GM23338 (cell line): ENCODE results near the gene STING1. TPM values are rescaled to one million over a fixed set of nuclear protein-coding genes. Genes with fewer than 3 reads are reported as not detected.

Experiments
- ATAC-seq: fragments of 200-7000 bp; cut with Tn5 transposase; 3 replicates; pipeline ENCODE4 v1.9.1; 2020
- DNase-seq: peaks from one replicate; pipeline ENCODE4 v3.0.0-alpha.2; 2015; ENCODE audit warnings: low spot score
- H2AFZ ChIP-seq: fragments of 200-600 bp; sonication (generic); 2 replicates; pipeline ENCODE4 v1.8.0; 2016; ENCODE audit warnings: antibody characterized with exemption, mild to moderate bottlenecking, moderate library complexity
- H3F3A ChIP-seq: fragments of 200-600 bp; sonication (generic); replicated peaks from 2 replicates; pipeline ENCODE4 v1.8.0; 2017; ENCODE audit warnings: antibody characterized with exemption, mixed run types, low read depth
- H3K27ac ChIP-seq: fragments of 200-600 bp; sonication (generic); 2 replicates; pipeline ENCODE4 v1.6.1; 2016; ENCODE audit warnings: low read depth
- H3K27me3 ChIP-seq: fragments of 200-600 bp; sonication (generic); 2 replicates; pipeline ENCODE4 v1.8.0; 2016; ENCODE audit warnings: mild to moderate bottlenecking, mixed run types, moderate library complexity; ENCODE audit not compliant: insufficient read depth
- H3K36me3 ChIP-seq: fragments of 200-600 bp; sonication (generic); 2 replicates; pipeline ENCODE4 v1.8.0; 2016; ENCODE audit warnings: mild to moderate bottlenecking; ENCODE audit not compliant: insufficient read depth
- H3K4me1 ChIP-seq: fragments of 200-600 bp; sonication (generic); 2 replicates; pipeline ENCODE4 v1.8.0; 2016; ENCODE audit warnings: mild to moderate bottlenecking, moderate library complexity; ENCODE audit not compliant: insufficient read depth
- H3K4me2 ChIP-seq: fragments of 200-600 bp; sonication (generic); 2 replicates; pipeline ENCODE4 v1.7.1; 2017; ENCODE audit warnings: mixed run types
- H3K4me3 ChIP-seq: fragments of 200-600 bp; sonication (generic); 2 replicates; pipeline ENCODE4 v1.6.1; 2016; ENCODE audit warnings: mixed run types
- H3K79me2 ChIP-seq: fragments of 200-600 bp; sonication (generic); replicated peaks from 2 replicates; pipeline ENCODE4 v1.8.0; 2017; ENCODE audit warnings: mild to moderate bottlenecking; ENCODE audit not compliant: insufficient read depth
- H3K9me2 ChIP-seq: fragments of 200-600 bp; sonication (generic); 2 replicates; pipeline ENCODE4 v1.8.0; 2017; ENCODE audit not compliant: insufficient read depth
- H4K20me1 ChIP-seq: fragments of 200-600 bp; sonication (generic); replicated peaks from 2 replicates; pipeline ENCODE4 v1.8.0; 2017; ENCODE audit warnings: mild to moderate bottlenecking; ENCODE audit not compliant: insufficient read depth
- H3K27ac Mint-ChIP-seq: 2 replicates; pipeline ENCODE4 v1.8.0; 2020; ENCODE audit warnings: inconsistent platforms, mild to moderate bottlenecking, moderate library complexity, mixed read lengths
- H3K27me3 Mint-ChIP-seq: 3 replicates; pipeline ENCODE4 v1.8.0; 2022; ENCODE audit warnings: low read depth, mild to moderate bottlenecking, moderate library complexity, mixed read lengths, inconsistent platforms; ENCODE audit not compliant: insufficient read depth, poor library complexity
- H3K36me3 Mint-ChIP-seq: 3 replicates; pipeline ENCODE4 v1.8.0; 2021; ENCODE audit warnings: low read depth, mild to moderate bottlenecking, inconsistent platforms, moderate library complexity, mixed read lengths
- H3K4me1 Mint-ChIP-seq: 3 replicates; pipeline ENCODE4 v1.8.0; 2020; ENCODE audit warnings: mild to moderate bottlenecking, inconsistent platforms, mixed read lengths
- H3K4me3 Mint-ChIP-seq: 3 replicates; pipeline ENCODE4 v1.8.0; 2021; ENCODE audit warnings: moderate library complexity, mild to moderate bottlenecking, inconsistent platforms, mixed read lengths
- H3K9me3 Mint-ChIP-seq: 3 replicates; pipeline ENCODE4 v1.8.0; 2020; ENCODE audit warnings: moderate library complexity, mild to moderate bottlenecking, inconsistent platforms, mixed read lengths
- CREB1 ChIP-seq: fragments of 250-450 bp; sonication (Bioruptor Pico); IDR thresholded peaks from 2 replicates; pipeline ENCODE4 v1.5.0; 2020; ENCODE audit warnings: low read depth, mild to moderate bottlenecking, moderate library complexity
- EZH2 ChIP-seq: fragments of 200-600 bp; sonication (generic); IDR thresholded peaks from one replicate; pipeline ENCODE4 v1.8.0; 2017; ENCODE audit warnings: antibody characterized with exemption, mild to moderate bottlenecking, low read depth; ENCODE audit not compliant: unreplicated experiment
- JUNB ChIP-seq: IDR thresholded peaks from one replicate; pipeline ENCODE4 v1.6.1; 2016; ENCODE audit warnings: antibody characterized with exemption; ENCODE audit not compliant: unreplicated experiment
- POLR2AphosphoS5 ChIP-seq: IDR thresholded peaks from 2 replicates; pipeline ENCODE4 v1.6.1; 2016; ENCODE audit warnings: antibody characterized with exemption, low read depth
- STAT1 ChIP-seq: IDR thresholded peaks from one replicate; pipeline ENCODE4 v1.6.1; 2016; ENCODE audit warnings: antibody characterized with exemption; ENCODE audit not compliant: unreplicated experiment
- polyA plus RNA-seq: library from polyadenylated mRNA; unstranded; fragments of >200 nt; fragmentation: Nextera tagmentation; extraction: Ambion mirVana; gene quantifications from 2 replicates; pipeline ENCODE4 v1.2.1, GENCODE V29; 2016
- total RNA-seq: library from RNA; depleted of rRNA; stranded (reverse); fragments of >200 nt; shearing (Covaris generic); gene quantifications from 2 replicates; pipeline ENCODE4 v1.2.3, GENCODE V29; 2014
- TF ChIP-seq, protein P1 (sequence below): fragments of 250-450 bp; sonication (Bioruptor Pico); IDR thresholded peaks from 2 replicates; pipeline ENCODE4 v1.5.0; 2020; ENCODE audit warnings: mild to moderate bottlenecking, moderate library complexity

The STING1 gene
- total and polyA plus RNA-seq, 2 experiments from 2014 or later, result 0.66 TPM; not detected in 1

DNA sequence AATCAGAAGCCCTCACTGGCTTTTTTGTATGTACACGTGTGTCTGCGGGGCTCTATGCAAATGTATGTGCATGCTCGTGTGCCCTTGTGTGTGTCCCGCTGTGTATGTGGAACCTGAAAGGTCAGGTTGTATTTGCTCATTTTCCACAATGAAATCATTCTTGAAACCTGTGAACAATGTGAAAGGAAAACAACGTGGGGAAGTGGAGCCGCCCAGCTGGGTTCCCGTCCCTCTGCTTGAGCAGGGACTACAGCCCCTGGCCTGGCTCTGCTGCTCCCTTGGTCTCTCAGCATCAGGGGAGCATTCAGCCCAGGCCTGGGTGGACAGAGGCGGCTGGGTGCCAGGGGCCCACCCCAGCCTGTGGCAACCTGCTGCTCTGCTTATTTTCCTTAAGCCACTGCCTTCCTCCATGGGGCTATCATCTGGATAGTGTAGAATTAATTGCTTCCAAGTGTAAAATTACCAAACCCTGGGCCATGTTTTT, 23.1 kb downstream of the STING1 start (continued):
- TF ChIP-seq, protein P1, sequence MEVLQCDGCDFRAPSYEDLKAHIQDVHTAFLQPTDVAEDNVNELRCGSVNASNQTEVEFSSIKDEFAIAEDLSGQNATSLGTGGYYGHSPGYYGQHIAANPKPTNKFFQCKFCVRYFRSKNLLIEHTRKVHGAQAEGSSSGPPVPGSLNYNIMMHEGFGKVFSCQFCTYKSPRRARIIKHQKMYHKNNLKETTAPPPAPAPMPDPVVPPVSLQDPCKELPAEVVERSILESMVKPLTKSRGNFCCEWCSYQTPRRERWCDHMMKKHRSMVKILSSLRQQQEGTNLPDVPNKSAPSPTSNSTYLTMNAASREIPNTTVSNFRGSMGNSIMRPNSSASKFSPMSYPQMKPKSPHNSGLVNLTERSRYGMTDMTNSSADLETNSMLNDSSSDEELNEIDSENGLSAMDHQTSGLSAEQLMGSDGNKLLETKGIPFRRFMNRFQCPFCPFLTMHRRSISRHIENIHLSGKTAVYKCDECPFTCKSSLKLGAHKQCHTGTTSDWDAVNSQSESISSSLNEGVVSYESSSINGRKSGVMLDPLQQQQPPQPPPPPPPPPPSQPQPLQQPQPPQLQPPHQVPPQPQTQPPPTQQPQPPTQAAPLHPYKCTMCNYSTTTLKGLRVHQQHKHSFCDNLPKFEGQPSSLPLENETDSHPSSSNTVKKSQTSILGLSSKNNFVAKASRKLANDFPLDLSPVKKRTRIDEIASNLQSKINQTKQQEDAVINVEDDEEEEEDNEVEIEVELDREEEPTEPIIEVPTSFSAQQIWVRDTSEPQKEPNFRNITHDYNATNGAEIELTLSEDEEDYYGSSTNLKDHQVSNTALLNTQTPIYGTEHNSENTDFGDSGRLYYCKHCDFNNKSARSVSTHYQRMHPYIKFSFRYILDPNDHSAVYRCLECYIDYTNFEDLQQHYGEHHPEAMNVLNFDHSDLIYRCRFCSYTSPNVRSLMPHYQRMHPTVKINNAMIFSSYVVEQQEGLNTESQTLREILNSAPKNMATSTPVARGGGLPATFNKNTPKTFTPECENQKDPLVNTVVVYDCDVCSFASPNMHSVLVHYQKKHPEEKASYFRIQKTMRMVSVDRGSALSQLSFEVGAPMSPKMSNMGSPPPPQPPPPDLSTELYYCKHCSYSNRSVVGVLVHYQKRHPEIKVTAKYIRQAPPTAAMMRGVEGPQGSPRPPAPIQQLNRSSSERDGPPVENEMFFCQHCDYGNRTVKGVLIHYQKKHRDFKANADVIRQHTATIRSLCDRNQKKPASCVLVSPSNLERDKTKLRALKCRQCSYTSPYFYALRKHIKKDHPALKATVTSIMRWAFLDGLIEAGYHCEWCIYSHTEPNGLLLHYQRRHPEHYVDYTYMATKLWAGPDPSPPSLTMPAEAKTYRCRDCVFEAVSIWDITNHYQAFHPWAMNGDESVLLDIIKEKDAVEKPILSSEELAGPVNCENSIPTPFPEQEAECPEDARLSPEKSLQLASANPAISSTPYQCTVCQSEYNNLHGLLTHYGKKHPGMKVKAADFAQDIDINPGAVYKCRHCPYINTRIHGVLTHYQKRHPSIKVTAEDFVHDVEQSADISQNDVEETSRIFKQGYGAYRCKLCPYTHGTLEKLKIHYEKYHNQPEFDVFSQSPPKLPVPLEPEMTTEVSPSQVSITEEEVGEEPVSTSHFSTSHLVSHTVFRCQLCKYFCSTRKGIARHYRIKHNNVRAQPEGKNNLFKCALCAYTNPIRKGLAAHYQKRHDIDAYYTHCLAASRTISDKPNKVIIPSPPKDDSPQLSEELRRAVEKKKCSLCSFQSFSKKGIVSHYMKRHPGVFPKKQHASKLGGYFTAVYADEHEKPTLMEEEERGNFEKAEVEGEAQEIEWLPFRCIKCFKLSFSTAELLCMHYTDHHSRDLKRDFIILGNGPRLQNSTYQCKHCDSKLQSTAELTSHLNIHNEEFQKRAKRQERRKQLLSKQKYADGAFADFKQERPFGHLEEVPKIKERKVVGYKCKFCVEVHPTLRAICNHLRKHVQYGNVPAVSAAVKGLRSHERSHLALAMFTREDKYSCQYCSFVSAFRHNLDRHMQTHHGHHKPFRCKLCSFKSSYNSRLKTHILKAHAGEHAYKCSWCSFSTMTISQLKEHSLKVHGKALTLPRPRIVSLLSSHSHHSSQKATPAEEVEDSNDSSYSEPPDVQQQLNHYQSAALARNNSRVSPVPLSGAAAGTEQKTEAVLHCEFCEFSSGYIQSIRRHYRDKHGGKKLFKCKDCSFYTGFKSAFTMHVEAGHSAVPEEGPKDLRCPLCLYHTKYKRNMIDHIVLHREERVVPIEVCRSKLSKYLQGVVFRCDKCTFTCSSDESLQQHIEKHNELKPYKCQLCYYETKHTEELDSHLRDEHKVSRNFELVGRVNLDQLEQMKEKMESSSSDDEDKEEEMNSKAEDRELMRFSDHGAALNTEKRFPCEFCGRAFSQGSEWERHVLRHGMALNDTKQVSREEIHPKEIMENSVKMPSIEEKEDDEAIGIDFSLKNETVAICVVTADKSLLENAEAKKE (CRISPR knock-in tag), result no peak
- no peak for TF ChIP-seq JUNB
- TF ChIP-seq STAT1, result no peak

DNA sequence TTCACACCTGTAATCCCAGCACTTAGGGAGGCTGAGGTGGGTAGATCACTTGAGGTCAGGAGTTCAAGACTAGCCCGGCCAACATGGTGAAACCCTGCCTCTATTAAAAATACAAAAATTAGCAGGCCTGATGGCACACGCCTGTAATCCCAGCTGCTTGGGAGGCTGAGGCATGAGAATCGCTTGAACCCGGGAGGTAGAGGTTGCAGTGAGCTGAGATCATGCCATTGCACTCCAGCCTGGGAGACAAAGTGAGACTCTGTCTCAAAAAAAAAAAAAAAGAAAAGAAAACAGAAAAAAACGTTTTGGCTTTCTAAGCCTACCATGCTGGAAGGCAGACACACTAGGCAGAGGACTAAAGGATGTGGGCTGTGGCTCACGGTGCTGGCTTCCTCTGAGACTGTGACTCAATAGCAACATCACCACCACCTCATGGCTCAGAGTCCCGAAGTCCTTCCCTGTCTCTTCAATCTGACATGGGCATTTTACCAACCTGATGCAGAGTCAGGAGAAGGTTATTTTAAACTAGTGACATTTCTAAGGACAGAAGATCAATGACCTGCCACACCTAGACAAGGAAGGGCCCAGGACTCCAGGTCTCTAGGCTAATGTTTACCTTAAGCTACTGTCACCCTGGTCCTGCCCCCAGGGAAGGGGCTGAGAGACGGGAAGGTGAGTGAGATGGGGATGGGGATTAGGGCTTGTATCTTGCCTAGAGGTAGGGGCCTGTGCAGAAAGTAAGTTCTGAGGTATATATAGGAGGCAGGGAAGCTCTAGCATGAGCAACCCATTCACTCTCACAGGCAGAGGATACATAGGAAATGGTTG, 23.8 kb downstream of the STING1 start:
- no peak for DNase-seq
- peaks cover 22% of the 10 kb centered on the region for H3K4me1 ChIP-seq
- no peak overlapping the region for H3K4me3 ChIP-seq
- H3F3A ChIP-seq, result 0 out of 2 replicates have a peak, but pooled peaks cover 11% of the 10 kb centered on the region
- peaks cover 21% of the 10 kb centered on the region for H3K27me3 Mint-ChIP-seq
- H3K9me3 Mint-ChIP-seq, result no peaks in the 10 kb centered on the region
- no peaks in the 10 kb centered on the region for H4K20me1 ChIP-seq
- no peak overlapping the region; the same call in 1 of the 2 replicates for H2AFZ ChIP-seq
- no peak overlapping the region for H3K27ac Mint-ChIP-seq
- H3K9me2 ChIP-seq, result no peaks in the 10 kb centered on the region
- H3K27me3 ChIP-seq, result no peaks in the 10 kb centered on the region
- peaks cover 33% of the 10 kb centered on the region for H3K4me1 Mint-ChIP-seq
- ATAC-seq, result no peak
- H3K36me3 Mint-ChIP-seq, result no peaks in the 10 kb centered on the region
- no peak overlapping the region; the same call in 2 of the 3 replicates for H3K4me3 Mint-ChIP-seq
- H3K79me2 ChIP-seq, result no peaks in the 10 kb centered on the region
- H3K36me3 ChIP-seq, result no peaks in the 10 kb centered on the region; the same call in 1 of the 2 replicates
- no peak overlapping the region for H3K4me2 ChIP-seq
- no peak overlapping the region for H3K27ac ChIP-seq
- TF ChIP-seq EZH2 (no peak), POLR2AphosphoS5 (no peak), STAT1 (no peak), CREB1 (CRISPR knock-in tag) (no peak)
- TF ChIP-seq, protein P1 (CRISPR knock-in tag), result no peak
